Ishikawa (cell line): ENCODE measurements around the gene ARGLU1.

Experiments used
- CEBPB ChIP-seq: IDR thresholded peaks from 2 replicates; pipeline ENCODE4 v1.6.1; 2012
- FOXM1 ChIP-seq: IDR thresholded peaks from 2 replicates; pipeline ENCODE4 v1.6.1; 2012; ENCODE audit warnings: low read depth, borderline replicate concordance
- MAX ChIP-seq: IDR thresholded peaks from 2 replicates; pipeline ENCODE4 v1.6.1; 2012
- NFIC ChIP-seq: IDR thresholded peaks from 2 replicates; pipeline ENCODE4 v1.6.1; 2012
- REST ChIP-seq: IDR thresholded peaks from 2 replicates; pipeline ENCODE4 v1.6.1; 2012; ENCODE audit warnings: low read depth, mild to moderate bottlenecking
- TAF1 ChIP-seq: IDR thresholded peaks from 2 replicates; pipeline ENCODE4 v1.6.1; 2012; ENCODE audit warnings: low read depth, mild to moderate bottlenecking
- TEAD4 ChIP-seq: IDR thresholded peaks from 2 replicates; pipeline ENCODE4 v1.6.1; 2012
- USF1 ChIP-seq: IDR thresholded peaks from 2 replicates; pipeline ENCODE4 v1.6.1; 2012
- ZBTB7A ChIP-seq: IDR thresholded peaks from 2 replicates; pipeline ENCODE4 v1.6.1; 2012; ENCODE audit warnings: low read depth

GRCh38 chr13:106505732-106506131 is 62.2 kb downstream of the ARGLU1 start:
- TF ChIP-seq FOXM1 (no peak), MAX (no peak), USF1 (no peak), CEBPB (no peak), ZBTB7A (no peak), TEAD4 (no peak), NFIC (no peak), TAF1 (no peak), REST (no peak)
